Heart left ventricle (tissue), 16 donors: ENCODE data around the gene SPEF1. TPM values are rescaled to one million over a fixed set of nuclear protein-coding genes. Genes with fewer than 3 reads are reported as not detected.
"Not testable (repeated sequence)": the region's sequence is repeated elsewhere in the genome, so short reads cannot be mapped to it uniquely, and the experiment has no call there.

Source experiments
- ATAC-seq, 4 donors: fragments of 200-7000 bp; cut with Tn5 transposase; one replicate each; pipeline ENCODE4 v1.9.1; 2020 to 2022; ENCODE audit warnings: moderate library complexity in 4 of 4, mild to moderate bottlenecking in 3 of 4, moderate number of reproducible peaks in 1 of 4
- DNase-seq, 5 donors: peaks; one replicate each; pipeline ENCODE4 v3.0.0-alpha.2; 2020
- H3K27ac ChIP-seq, 12 donors: fragments of 200-600 bp; sonication (generic) in 4 of 12; one replicate each; pipeline versions ENCODE4 v1.5.0 to v1.8.0; 2016 to 2022; ENCODE audit warnings: mild to moderate bottlenecking in 2 of 12
- H3K27me3 ChIP-seq, 9 donors: fragments of 200-600 bp; sonication (generic) in 2 of 9; one replicate each; pipeline versions ENCODE4 v1.5.1 to v1.8.0; 2016 to 2022; ENCODE audit warnings: mild to moderate bottlenecking in 3 of 9
- H3K36me3 ChIP-seq, 9 donors: fragments of 200-600 bp; sonication (generic) in 2 of 9; one replicate each; pipeline versions ENCODE4 v1.5.0 to v1.8.0; 2018 to 2022; ENCODE audit warnings: mild to moderate bottlenecking in 2 of 9
- H3K4me1 ChIP-seq, 12 donors: fragments of 200-600 bp; sonication (generic) in 4 of 12; one replicate each; pipeline versions ENCODE4 v1.5.0 to v1.8.0; 2016 to 2022; ENCODE audit warnings: mild to moderate bottlenecking in 3 of 12
- H3K4me3 ChIP-seq, 12 donors: fragments of 200-600 bp; sonication (generic) in 4 of 12; one replicate each; pipeline versions ENCODE4 v1.5.0 to v1.8.0; 2017 to 2022; ENCODE audit warnings: mild to moderate bottlenecking in 9 of 12, moderate library complexity in 4 of 12
- H3K9me3 ChIP-seq, 12 donors: fragments of 200-600 bp; sonication (generic) in 4 of 12; one replicate each; pipeline versions ENCODE4 v1.5.0 to v1.8.0; 2016 to 2022; ENCODE audit warnings: mild to moderate bottlenecking in 1 of 12
- CTCF ChIP-seq, 12 donors: fragments of 200-600 bp; sonication (generic) in 4 of 12; IDR thresholded peaks; one replicate each; pipeline versions ENCODE4 v1.5.0 to v1.8.0; 2018 to 2022; ENCODE audit warnings: antibody characterized with exemption in 12 of 12, mild to moderate bottlenecking in 5 of 12
- POLR2A ChIP-seq, 2 donors: fragments of 450-650 bp; IDR thresholded peaks; one replicate each; pipeline ENCODE4 v1.6.1; 2017; ENCODE audit warnings: antibody characterized with exemption in 2 of 2, mild to moderate bottlenecking in 2 of 2, moderate library complexity in 2 of 2
- WGBS, 4 donors: extraction: QIAGEN DNeasy Blood & Tissue Kit in 2 of 4; methylation state at CpG; one replicate each; pipeline versions ENCODE4 v1.1.5 to v1.1.7; 2013 to 2018; 5-methylcytosine and 5-hydroxymethylcytosine counted together
- intact Hi-C, 10 donors: fragments of 100-400 bp; cut with DNase I; formaldehyde crosslinking; loops; one replicate each; pipeline versions ENCODE4 v1.11.1 to v1.14.2; 2022
- polyA plus RNA-seq, 2 donors: library from polyadenylated mRNA; stranded (reverse); fragments of 200-250 nt; gene quantifications; one replicate each; pipeline ENCODE4 v1.2.3, GENCODE V29; 2013
- total RNA-seq, 9 donors: library from RNA; depleted of rRNA in 2 of 9; stranded (reverse); fragments of >200 nt in 2 of 9; fragmentation: NEBNext Ultra II Directional in 3 of 9; extraction: Animal tissue kit (Norgen Biotek cat#: 25700) in 3 of 9; gene quantifications; one replicate each; pipeline versions ENCODE4 v1.1.0 to v1.2.4, GENCODE V29; 2016 to 2023
- donor health status: ischemic (EF 13 %, LVEDD 7.1; RV severe dilation, severe dysfunction).
- donor health status: healthy with polysubstance abuse.
- donor health status: DM: no; HTN: yes; CAD: no.
- donor health status: DM: no; HTN: no; CAD: no.
- donor health status: ischemic (EF 25% LVEDD 6.9; RV normal size, moderate dysfunction).
- donor health status: ischemic (EF 25% LVEDD 5.7; RV mildly dilated, moderate dysfunction).
- donor health status: healthy.
- donor health status: DM: yes; HTN: yes; CAD: no.
- donor health status: ischemic (EF 35%, LVEDD 5.7; RV mildly dilated, moderate dysfunction).
- donor health status: nonischemic (EF 11% LVEDD 7.7; RV severe dilation, severe dysfunction).
- donor health status: DM: yes; HTN: yes; CAD: no.
- donor health status: PGD.
- donor health status: ischemic (EF 29% LVEDD 5.4; RV normal size, mild dysfunction).
- donor health status: nonischemic (EF 23%, LVEDD 6.1; RV moderate dilation, normal function).

SPEF1 gene
- total and polyA plus RNA-seq, 11 donors: 0.11 to 0.65 (median 0.19) TPM; not detected in 5

GRCh38 chr20:3795511-3796468, 14.5 kb upstream of the SPEF1 start, which contains the start of gene CDC25B:
TSS of gene CDC25B (plus strand) at chr20:3796310. CDS start at chr20:3796532, 222 bp downstream.
- Histone ChIP-seq H3K36me3 (peaks cover 0 to 25% (median 4%) of the 10 kb centered on the region in 9 donors), H3K27ac (peak within 1 kb of the TSS; percentile 90 to 99 (median 96)), H3K27me3 (no peaks in the 10 kb centered on the region), H3K4me1 (peaks cover 0 to 45% (median 14%) of the 10 kb centered on the region in 12 donors), H3K4me3 (peak within 1 kb of the TSS; percentile 38 to 94 (median 76)), H3K9me3 (no peaks in the 10 kb centered on the region)
- WGBS, 4 donors: 2% methylated on average over 51 to 68 of the region's 69 CpGs
- intact Hi-C loops: loop anchor here in 3 of 10 donors (2.0 kb wide), 2 partner anchors 23 to 25 kb away; partner anchors contain the start of gene AP5S1 (in 1 of the 3)
- peak; percentile 93 to 97 (median 95) for ATAC-seq
- peak; percentile 93 to 96 (median 94) for DNase-seq
- TF ChIP-seq POLR2A (IDR thresholded peaks at IDR 0.05) (peak in 1 of 2 donors; percentile 44), CTCF (IDR thresholded peaks at IDR 0.05) (peak in 9 of 12 donors; percentile 22 to 46 (median 32))

- DNase-seq: no peak
- H3K4me3 ChIP-seq: peak overlapping the region in 11 of 12 donors; percentile 68 to 94 (median 78)
- WGBS, 4 donors: 84 to 90% (median 86%) methylated on average over 22 to 25 of the region's 25 CpGs
Measured at GRCh38 chr20:3794701-3795420, 13.6 kb upstream of the SPEF1 start.

GRCh38 chr20:3794168-3794567, 12.9 kb upstream of the SPEF1 start:
- peaks cover 0 to 17% (median 0%) of the 10 kb centered on the region in 9 donors for H3K36me3 ChIP-seq
- not testable (repeated sequence) for H3K27me3 ChIP-seq, DNase-seq, ATAC-seq, H3K27ac ChIP-seq, H3K4me3 ChIP-seq, H3K9me3 ChIP-seq
- WGBS, 4 donors: 82 to 94% (median 93%) methylated on average over 1 to 3 of the region's 3 CpGs
- intact Hi-C loops: loop anchor here in 3 of 10 donors (2.0 kb wide), 2 partner anchors 25 to 27 kb away; partner anchors contain the start of gene AP5S1 (in 1 of the 3)
- peaks cover 0 to 37% (median 14%) of the 10 kb centered on the region in 12 donors for H3K4me1 ChIP-seq

More at GRCh38 chr20:3794701-3795420, 13.6 kb upstream of the SPEF1 start:
- Histone ChIP-seq H3K4me1 (peaks cover 0 to 38% (median 14%) of the 10 kb centered on the region in 12 donors), H3K27me3 (no peaks in the 10 kb centered on the region), H3K27ac (peak overlapping the region in 11 of 12 donors; percentile 90 to 99 (median 96)), H3K36me3 (peaks cover 0 to 17% (median 0%) of the 10 kb centered on the region in 9 donors), H3K9me3 (no peaks in the 10 kb centered on the region)
- no peak for TF ChIP-seq POLR2A (IDR thresholded peaks at IDR 0.05)
- TF ChIP-seq CTCF (IDR thresholded peaks at IDR 0.05): no peak
- no peak for ATAC-seq
- intact Hi-C loops: loop anchor here in 3 of 10 donors (2.0 kb wide), 2 partner anchors 24 to 26 kb away; partner anchors contain the start of gene AP5S1 (in 1 of the 3)

- not testable (repeated sequence) for H3K27ac ChIP-seq, H3K9me3 ChIP-seq, H3K27me3 ChIP-seq, DNase-seq, H3K4me3 ChIP-seq, ATAC-seq
- intact Hi-C loops: loop anchor here in 6 of 10 donors (5.0 to 10.0 kb wide), 6 partner anchors 58 to 296 kb away; partner anchors contain the start of gene MAVS (in 1 of the 6)
- Histone ChIP-seq H3K36me3 (peaks cover 0 to 12% (median 2%) of the 10 kb centered on the region in 9 donors), H3K4me1 (peaks cover 4 to 31% (median 22%) of the 10 kb centered on the region in 12 donors)
- WGBS, 4 donors: 93 to 99% (median 96%) methylated on average over 4 of the region's 4 CpGs
Measured at GRCh38 chr20:3789201-3789600, 8.0 kb upstream of the SPEF1 start.
